ENCODE measurements around the gene KCNJ3.

DNA sequence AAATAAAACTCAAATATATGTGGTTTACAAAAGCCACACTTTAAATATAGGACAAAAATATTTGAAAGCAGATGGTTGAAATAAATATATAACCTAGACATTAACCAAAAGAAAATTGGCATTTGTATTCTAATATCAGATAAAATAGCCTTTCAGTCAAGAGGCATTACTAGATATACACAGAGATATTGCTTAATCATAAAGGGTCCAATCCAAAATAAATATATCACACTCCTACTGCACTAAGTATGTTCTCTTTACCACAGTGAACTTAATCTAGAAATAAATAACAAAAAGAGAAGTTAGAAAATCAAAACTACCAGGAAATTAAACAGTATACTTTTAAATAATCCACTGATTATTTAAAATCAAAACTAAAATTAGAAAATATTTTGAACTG is 34.2 kb upstream of the KCNJ3 start:
- TF ChIP-seq EZH2 (IDR thresholded peaks at IDR 0.05; ENCODE audit: borderline replicate concordance, low read depth, low read length, severe bottlenecking) (no peak), CTCF (IDR thresholded peaks at IDR 0.05; ENCODE audit: borderline replicate concordance, extremely low read depth, low read length, poor library complexity, severe bottlenecking) (no peak)
